Esophagus squamous epithelium (tissue), 4 donors: ENCODE results near the gene ZNF106.

Experiments
- POLR2A ChIP-seq, 4 donors: fragments of 450-650 bp; IDR thresholded peaks; one replicate each; pipeline ENCODE4 v1.6.1; 2017; ENCODE audit warnings: antibody characterized with exemption in 4 of 4, mild to moderate bottlenecking in 4 of 4, moderate library complexity in 3 of 4
- TF ChIP-seq, protein P1 (sequence below), 6 experiments: fragments of 450-650 bp in 4 of 6; fragments of 200-600 bp in 2 of 6; sonication (generic) in 2 of 6; IDR thresholded peaks; one replicate each; pipeline ENCODE4 v1.5.1; 2016 to 2019; ENCODE audit warnings: antibody characterized with exemption in 6 of 6, mild to moderate bottlenecking in 4 of 6, moderate library complexity in 4 of 6

DNA sequence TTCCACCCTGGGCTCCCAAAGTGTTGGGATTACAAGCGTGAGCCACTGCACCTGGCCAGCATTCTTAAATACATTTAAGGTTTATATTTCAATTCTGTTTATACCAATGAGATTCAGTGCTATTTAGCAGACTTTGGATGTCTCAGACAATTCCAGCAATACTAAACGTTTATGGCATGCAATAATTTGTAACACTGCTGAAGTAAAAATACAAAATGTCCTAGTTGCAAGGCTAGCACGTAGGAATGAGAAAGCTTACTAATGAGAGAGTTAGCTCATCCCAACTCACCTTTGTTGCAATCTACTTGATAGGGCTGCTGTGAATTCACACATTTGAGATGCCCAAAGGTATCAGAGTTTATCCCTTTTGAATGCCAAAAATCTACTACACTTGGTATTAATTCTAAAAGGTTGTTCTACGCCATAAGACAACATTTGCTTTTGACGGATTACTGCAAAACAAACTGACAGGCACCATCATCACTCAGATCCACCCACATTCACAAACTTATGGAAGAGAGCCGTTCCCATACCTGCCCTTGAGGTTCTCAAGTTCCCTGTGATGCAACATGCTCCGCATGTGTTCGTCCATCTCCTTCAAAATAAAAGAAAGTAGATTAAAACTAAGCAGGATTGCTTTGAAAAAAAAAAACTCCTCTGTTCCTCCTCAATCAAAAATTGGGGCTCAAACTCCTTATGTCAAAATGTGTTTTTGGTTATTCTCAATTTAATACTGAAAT is 25.3 kb downstream of the ZNF106 start:
- TF ChIP-seq, protein P1, sequence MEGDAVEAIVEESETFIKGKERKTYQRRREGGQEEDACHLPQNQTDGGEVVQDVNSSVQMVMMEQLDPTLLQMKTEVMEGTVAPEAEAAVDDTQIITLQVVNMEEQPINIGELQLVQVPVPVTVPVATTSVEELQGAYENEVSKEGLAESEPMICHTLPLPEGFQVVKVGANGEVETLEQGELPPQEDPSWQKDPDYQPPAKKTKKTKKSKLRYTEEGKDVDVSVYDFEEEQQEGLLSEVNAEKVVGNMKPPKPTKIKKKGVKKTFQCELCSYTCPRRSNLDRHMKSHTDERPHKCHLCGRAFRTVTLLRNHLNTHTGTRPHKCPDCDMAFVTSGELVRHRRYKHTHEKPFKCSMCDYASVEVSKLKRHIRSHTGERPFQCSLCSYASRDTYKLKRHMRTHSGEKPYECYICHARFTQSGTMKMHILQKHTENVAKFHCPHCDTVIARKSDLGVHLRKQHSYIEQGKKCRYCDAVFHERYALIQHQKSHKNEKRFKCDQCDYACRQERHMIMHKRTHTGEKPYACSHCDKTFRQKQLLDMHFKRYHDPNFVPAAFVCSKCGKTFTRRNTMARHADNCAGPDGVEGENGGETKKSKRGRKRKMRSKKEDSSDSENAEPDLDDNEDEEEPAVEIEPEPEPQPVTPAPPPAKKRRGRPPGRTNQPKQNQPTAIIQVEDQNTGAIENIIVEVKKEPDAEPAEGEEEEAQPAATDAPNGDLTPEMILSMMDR (IDR thresholded peaks at IDR 0.05) = no peak
- no peak for TF ChIP-seq POLR2A (IDR thresholded peaks at IDR 0.05)
